GM12801 (cell line): ENCODE data around the gene RNF133.

Experiments used
- CTCF ChIP-seq: IDR thresholded peaks from one replicate; pipeline ENCODE4 v1.5.1; 2011; ENCODE audit warnings: control low read depth; ENCODE audit not compliant: insufficient read length; ENCODE audit errors: extremely low read depth

RNF133 gene

GRCh38 chr7:122652876-122653275 lies 46.0 kb downstream of the RNF133 start:
- TF ChIP-seq CTCF, result no peak

DNA sequence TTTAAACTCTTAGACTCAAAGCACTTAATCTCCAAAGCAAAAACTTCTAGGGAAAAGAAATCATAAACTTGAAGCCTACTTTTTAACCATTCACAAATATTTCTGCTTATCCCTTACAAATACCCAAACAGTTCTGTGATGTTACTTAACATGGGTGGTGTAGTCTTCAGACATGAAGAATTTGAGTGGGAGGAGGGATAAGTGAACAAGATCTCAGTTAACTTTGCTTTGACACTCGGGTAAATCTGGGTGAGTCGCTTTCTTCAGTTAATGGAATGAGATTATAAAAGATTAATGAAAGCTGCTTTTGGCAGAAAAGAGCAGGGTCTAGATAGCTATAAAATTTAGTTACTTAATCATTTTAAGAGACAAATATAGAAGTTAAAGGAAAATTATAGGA lies 47.5 kb downstream of the RNF133 start:
- TF ChIP-seq CTCF, result no peak
